ENCODE results near the gene HS1BP3. TPM values are rescaled to one million over a fixed set of nuclear protein-coding genes. Genes with fewer than 3 reads are reported as not detected.

Gene HS1BP3
- total RNA-seq, 1 experiment from 2014 or later = 17.1 TPM

DNA sequence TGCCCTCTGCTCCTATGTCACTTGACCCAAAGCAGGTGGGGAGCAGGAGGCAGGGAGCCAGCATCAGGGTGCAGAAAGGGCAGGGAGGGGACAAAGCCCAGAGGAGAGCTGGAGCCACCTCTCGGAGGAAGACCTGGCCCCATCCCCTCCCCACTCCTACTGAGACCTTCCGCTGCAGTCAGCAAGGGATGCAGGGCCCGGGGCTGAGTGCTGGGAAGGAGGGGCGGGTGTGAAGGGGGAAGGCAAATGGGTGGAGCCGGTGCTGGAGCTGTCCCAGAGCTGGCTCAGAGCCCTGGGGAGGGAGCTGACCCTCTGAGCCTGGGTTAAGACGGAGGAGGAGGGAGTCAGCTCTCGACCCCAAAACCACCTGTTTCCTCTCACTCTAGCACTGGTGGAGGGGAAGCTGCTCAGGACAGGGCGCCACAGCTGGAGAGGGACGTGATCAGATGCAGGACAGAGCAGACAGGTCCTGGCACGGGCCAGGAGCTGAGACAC is 33.8 kb downstream of the HS1BP3 start (continued):
- TF ChIP-seq CTCF (IDR thresholded peaks at IDR 0.05 in 2 of 3, conservative IDR thresholded peaks at IDR 0.05 in 1 of 3; ENCODE audit: borderline replicate concordance in 1 of 3, insufficient read depth in 1 of 3, low read depth in 2 of 3, low read length in 2 of 3) (no peak), EGR1 (IDR thresholded peaks at IDR 0.05; ENCODE audit: low read depth) (no peak), CEBPB (IDR thresholded peaks at IDR 0.05; ENCODE audit: low read depth) (no peak), ZFX (IDR thresholded peaks at IDR 0.05) (no peak)

DNA sequence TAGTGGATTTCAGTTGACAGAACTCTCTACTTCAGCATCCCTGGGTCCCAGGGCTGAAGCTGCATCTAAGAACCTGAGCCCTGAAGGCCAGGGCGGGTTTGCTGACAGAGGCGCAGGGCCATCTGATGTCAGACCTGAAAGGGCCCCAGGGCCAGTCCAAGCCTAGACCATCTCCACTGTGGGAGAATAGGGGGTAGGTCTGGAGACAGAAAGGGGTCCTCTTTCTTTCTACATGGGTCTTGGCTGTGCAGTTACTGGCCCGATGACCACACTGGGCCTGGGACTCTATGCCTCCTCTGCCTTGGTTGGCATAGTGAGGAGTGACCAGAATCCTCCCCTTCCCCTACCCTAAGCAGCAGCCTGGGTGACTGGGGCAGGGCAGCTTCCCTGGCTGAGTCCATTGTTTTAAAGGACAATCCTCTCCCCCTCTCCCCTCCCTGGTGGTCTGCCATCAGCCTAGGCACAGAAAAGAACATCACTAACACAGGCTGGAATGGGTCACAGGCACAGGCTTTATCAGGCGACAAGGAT is 34.5 kb downstream of the HS1BP3 start:
- Histone ChIP-seq H3K9ac (ENCODE audit: low read length) (no peak overlapping the region), H3K4me2 (ENCODE audit: low read length) (no peak overlapping the region), H3K27ac (ENCODE audit: low read depth, low read length) (no peak overlapping the region), H3K79me2 (ENCODE audit: insufficient read depth, low read length) (no peaks in the 10 kb centered on the region), H3K9me2 (ENCODE audit: insufficient read depth) (no peaks in the 10 kb centered on the region), H3K9me3 (ENCODE audit: control insufficient read depth in 1 of 2, insufficient read depth in 1 of 2, low read depth in 1 of 2, low read length in 2 of 2) (no peaks in the 10 kb centered on the region), H3K4me3 (replicated peaks in 1 of 2; ENCODE audit: low read depth in 1 of 2, low read length in 2 of 2) (no peak overlapping the region), H2AFZ (ENCODE audit: low read depth, low read length, poor library complexity, severe bottlenecking) (no peak overlapping the region), H3K4me1 (ENCODE audit: control insufficient read depth in 1 of 2, insufficient read depth in 2 of 2, low read length in 2 of 2) (peaks cover 27 to 43% of the 10 kb centered on the region in 2 experiments; a peak in 3 of 4 replicates), H4K20me1 (ENCODE audit: insufficient read depth) (no peaks in the 10 kb centered on the region), H3K36me3 (ENCODE audit: control insufficient read depth in 1 of 2, insufficient read depth in 2 of 2, low read length in 2 of 2) (no peaks in the 10 kb centered on the region), H3K27me3 (ENCODE audit: insufficient read depth, low read length) (no peaks in the 10 kb centered on the region)
- intact Hi-C loops (cut with micrococcal nuclease) = no loop called here
- BruUV-seq (replicated peaks) = no TSS peak
- TF ChIP-seq POLR2A (IDR thresholded peaks at IDR 0.05; ENCODE audit: borderline replicate concordance, extremely low read depth, insufficient read depth, insufficient read length) = no peak
- no peak for TF ChIP-seq EZH2 (IDR thresholded peaks at IDR 0.05)
- TF ChIP-seq SRF (IDR thresholded peaks at IDR 0.05; ENCODE audit: low read depth) = no peak
- no peak for TF ChIP-seq EZH2phosphoT487 (IDR thresholded peaks at IDR 0.05; ENCODE audit: borderline replicate concordance)
- TF ChIP-seq ATF3 (IDR thresholded peaks at IDR 0.05) = no peak
- TF ChIP-seq POLR2AphosphoS5 (IDR thresholded peaks at IDR 0.05; ENCODE audit: low read depth, low read length) = no peak
- no peak for TF ChIP-seq SP1 (IDR thresholded peaks at IDR 0.05; ENCODE audit: low read depth)
- POLR2A ChIA-PET = interaction anchor here (1.9 kb wide), 1 partner anchor 167 kb away, joined by 9 read pairs; no protein-coding TSS in a partner anchor
- RAD21 ChIA-PET (ENCODE audit: low non-redundant PET in 1 of 2, low total read pairs in 2 of 2, uncharacterized antibody in 2 of 2, unreplicated experiment in 2 of 2) = no interaction called here
- ATAC-seq (no peak), DNase-seq (ENCODE audit: low read depth, low spot score) (no peak)
- CTCF ChIA-PET = no interaction called here

Measured in HCT116 (cell line).